Gastroesophageal sphincter (tissue), 3 donors: ENCODE results near the gene KDM4F.
"Not testable (repeated sequence)": the region's sequence is repeated elsewhere in the genome, so short reads cannot be mapped to it uniquely, and the experiment has no call there.

Experiments used
- CTCF ChIP-seq, 4 experiments: fragments of 200-600 bp in 2 of 4; fragments of 450-650 bp in 2 of 4; sonication (generic) in 1 of 4; IDR thresholded peaks; one replicate each; pipeline ENCODE4 v1.5.1; 2017 to 2019; ENCODE audit warnings: antibody characterized with exemption in 4 of 4, mild to moderate bottlenecking in 2 of 4, moderate library complexity in 2 of 4
- POLR2A ChIP-seq, 2 donors: fragments of 450-650 bp; IDR thresholded peaks; one replicate each; pipeline ENCODE4 v1.6.1; 2017; ENCODE audit warnings: antibody characterized with exemption in 2 of 2, mild to moderate bottlenecking in 2 of 2, moderate library complexity in 1 of 2

DNA sequence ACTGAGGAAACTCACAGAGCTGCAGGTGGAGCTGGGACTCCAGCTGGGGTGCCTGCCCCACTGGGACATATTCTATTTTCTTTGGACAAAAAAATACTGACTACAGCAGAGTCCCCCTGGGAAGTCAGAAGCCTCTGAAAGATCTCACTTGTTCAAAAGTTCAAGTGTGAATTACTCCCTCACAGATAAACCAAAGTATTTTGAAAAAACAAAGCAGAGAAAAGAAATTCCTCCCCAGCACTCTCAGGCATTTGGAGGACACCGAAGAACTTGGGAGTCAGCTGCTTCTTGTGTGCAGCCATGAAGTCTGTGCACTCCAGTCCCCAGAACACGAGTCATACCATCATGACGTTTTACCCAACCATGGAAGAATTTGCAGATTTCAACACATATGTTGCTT lies at the start of gene KDM4F:
- not testable (repeated sequence) for TF ChIP-seq CTCF, POLR2A (IDR thresholded peaks at IDR 0.05)
